Parathyroid adenoma (tissue), 2 donors: Measurements from ENCODE around the gene PSMD13.

Experiments used
- H2AFZ ChIP-seq: fragments of 300-600 bp; sonication (generic); one replicate; pipeline ENCODE4 v1.7.0; 2017; ENCODE audit warnings: antibody characterized with exemption, mild to moderate bottlenecking
- H3K27ac ChIP-seq: fragments of 300-600 bp; sonication (generic); one replicate; pipeline ENCODE4 v1.7.0; 2017
- H3K27me3 ChIP-seq: fragments of 300-600 bp; sonication (generic); one replicate; pipeline ENCODE4 v1.7.0; 2017; ENCODE audit warnings: low read length; ENCODE audit not compliant: control insufficient read depth, insufficient read depth
- H3K36me3 ChIP-seq: fragments of 300-600 bp; sonication (generic); one replicate; pipeline ENCODE4 v1.7.0; 2017; ENCODE audit warnings: low read length; ENCODE audit not compliant: control insufficient read depth, insufficient read depth
- H3K4me1 ChIP-seq: fragments of 300-600 bp; sonication (generic); one replicate; pipeline ENCODE4 v1.7.0; 2017; ENCODE audit warnings: control low read depth
- H3K4me2 ChIP-seq: fragments of 300-600 bp; sonication (generic); one replicate; pipeline ENCODE4 v1.7.0; 2017; ENCODE audit warnings: low read length
- H3K4me3 ChIP-seq: fragments of 300-600 bp; sonication (generic); one replicate; pipeline ENCODE4 v1.7.0; 2017; ENCODE audit warnings: low read depth, low read length
- H3K79me2 ChIP-seq: fragments of 300-600 bp; sonication (generic); one replicate; pipeline ENCODE4 v1.7.0; 2017; ENCODE audit warnings: control low read depth
- H3K9ac ChIP-seq: fragments of 300-600 bp; sonication (generic); one replicate; pipeline ENCODE4 v1.7.0; 2017; ENCODE audit warnings: mild to moderate bottlenecking
- H3K9me3 ChIP-seq: fragments of 300-600 bp; sonication (generic); one replicate; pipeline ENCODE4 v1.7.0; 2017; ENCODE audit warnings: low read length; ENCODE audit not compliant: control insufficient read depth
- CTCF ChIP-seq: fragments of 300-600 bp; sonication (generic); IDR thresholded peaks from one replicate; pipeline ENCODE4 v1.7.0; 2017; ENCODE audit warnings: antibody characterized with exemption, mild to moderate bottlenecking
- donor health status: primary hyperparathyroidism.

PSMD13 gene

DNA sequence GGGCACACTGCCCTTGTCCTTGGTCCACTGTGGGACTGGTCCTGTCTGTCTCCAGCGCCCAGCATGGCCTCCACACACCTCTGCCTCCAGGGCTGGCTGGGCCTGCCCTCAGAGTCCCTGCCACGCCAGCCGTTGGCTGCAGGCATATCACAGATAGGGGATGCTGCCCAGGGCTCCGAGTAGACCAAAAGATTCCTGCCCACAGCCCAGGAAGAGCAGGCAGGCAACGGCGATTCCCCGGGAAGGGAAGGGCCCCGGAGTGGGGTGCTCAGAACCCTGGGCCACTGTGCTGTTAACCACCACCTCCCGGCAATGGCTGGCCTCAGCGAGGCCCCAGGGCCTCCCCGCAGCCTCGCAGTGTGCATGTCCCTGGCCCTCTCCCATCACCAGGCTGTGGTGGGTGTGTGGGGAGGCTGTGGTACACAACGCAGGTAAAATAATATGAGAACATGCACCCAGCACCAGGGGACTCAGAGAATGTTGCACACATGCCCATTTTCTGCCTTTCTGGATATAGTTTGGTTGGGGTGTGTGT, 60.3 kb downstream of the PSMD13 start:
- TF ChIP-seq CTCF = no peak
- Histone ChIP-seq H3K4me2 (no peak overlapping the region), H3K27me3 (no peaks in the 10 kb centered on the region), H3K4me3 (no peak overlapping the region), H3K79me2 (no peaks in the 10 kb centered on the region), H3K4me1 (no peaks in the 10 kb centered on the region), H3K36me3 (no peaks in the 10 kb centered on the region), H3K27ac (no peak overlapping the region), H3K9me3 (no peaks in the 10 kb centered on the region), H3K9ac (no peak overlapping the region), H2AFZ (no peak overlapping the region)

GRCh38 chr11:297586-298405, 61.0 kb downstream of the PSMD13 start:
- H3K4me3 ChIP-seq = no peak overlapping the region
- H3K27ac ChIP-seq = no peak overlapping the region
- no peaks in the 10 kb centered on the region for H3K79me2 ChIP-seq
- H3K4me2 ChIP-seq = no peak overlapping the region
- no peak overlapping the region for H3K9ac ChIP-seq
- TF ChIP-seq CTCF = no peak
- no peak overlapping the region for H2AFZ ChIP-seq
- no peaks in the 10 kb centered on the region for H3K27me3 ChIP-seq
- H3K36me3 ChIP-seq = no peaks in the 10 kb centered on the region
- H3K9me3 ChIP-seq = no peaks in the 10 kb centered on the region
- no peaks in the 10 kb centered on the region for H3K4me1 ChIP-seq

DNA sequence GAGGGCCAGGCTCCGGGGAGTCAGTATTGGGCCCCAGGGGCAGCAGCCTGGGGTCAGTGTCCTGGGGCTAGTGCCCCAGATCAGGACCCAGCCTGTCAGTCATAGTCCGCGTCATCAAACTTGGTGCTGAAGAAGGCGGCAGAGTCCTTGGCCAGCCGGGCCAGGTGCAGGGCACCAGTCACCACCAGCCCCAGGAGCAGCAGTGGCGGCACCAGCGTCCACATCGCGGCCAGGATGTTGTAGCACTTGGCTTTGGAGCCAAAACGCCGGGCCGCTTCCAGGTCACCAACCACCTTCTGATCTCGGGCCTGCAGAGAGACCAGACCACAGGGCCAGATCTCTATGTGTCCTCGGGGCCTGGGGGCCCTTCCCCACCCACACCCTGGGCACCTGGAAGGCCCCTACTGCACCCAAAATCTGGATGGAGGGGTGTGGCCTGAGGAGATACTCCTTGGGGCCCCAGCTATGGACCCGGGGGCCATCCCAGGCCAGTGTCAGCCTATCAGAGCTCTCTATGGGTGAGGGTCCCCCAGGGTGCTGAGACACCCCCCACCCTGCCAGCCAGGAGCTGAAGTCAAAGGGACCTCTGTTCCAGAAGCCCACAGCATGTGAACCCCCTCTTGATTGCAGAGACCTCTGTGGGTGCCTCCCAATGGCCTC, 61.8 kb downstream of the PSMD13 start:
- no peaks in the 10 kb centered on the region for H3K79me2 ChIP-seq
- no peak overlapping the region for H3K27ac ChIP-seq
- no peak overlapping the region for H3K9ac ChIP-seq
- TF ChIP-seq CTCF = no peak
- H2AFZ ChIP-seq = no peak overlapping the region
- H3K4me3 ChIP-seq = no peak overlapping the region
- no peaks in the 10 kb centered on the region for H3K27me3 ChIP-seq
- no peak overlapping the region for H3K4me2 ChIP-seq
- H3K4me1 ChIP-seq = no peaks in the 10 kb centered on the region
- no peaks in the 10 kb centered on the region for H3K36me3 ChIP-seq
- H3K9me3 ChIP-seq = no peaks in the 10 kb centered on the region

DNA sequence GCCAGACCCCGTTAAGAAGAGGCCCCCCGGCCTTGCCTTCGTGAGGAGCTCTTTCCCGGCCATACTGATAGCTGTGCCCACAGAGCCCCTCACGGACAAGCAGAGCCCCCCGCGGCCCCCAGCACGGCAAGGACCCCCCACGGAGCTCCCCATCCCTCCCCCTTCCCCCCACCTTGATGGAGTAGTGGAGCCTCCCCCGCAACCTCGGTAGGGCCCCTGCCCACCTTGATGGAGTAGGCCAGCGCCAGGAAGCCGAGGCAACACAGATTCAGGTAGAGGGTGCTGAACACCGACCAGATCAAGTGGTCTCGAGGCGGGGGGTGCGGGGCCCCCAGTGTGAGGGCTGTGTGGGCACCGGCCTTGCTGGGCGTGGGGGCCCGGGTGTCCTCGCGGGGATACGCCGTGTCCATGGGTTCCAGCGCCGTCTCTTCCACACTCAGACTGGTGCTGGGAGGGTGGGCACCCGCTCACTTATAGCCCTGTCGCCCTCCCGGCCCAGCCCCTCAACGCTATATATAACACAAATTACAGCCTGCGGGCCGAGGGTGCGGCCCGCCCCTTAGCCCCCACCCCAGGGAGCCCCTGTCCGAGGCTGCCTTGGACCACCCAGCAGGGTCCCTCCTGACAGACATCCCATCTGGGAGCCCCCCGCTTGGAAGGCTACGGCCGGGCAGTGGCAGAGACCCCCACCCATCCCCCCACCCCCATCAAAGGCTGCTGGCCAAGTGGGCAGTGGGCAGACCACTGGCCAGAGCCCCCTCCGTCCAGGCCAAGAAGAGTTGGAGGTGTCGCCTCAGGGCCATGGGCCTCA, 62.5 kb downstream of the PSMD13 start, which contains the start of gene IFITM5:
TSS of gene IFITM5 (minus strand) at position 446 of the 811 bp plus-strand sequence. CDS start at position 410, 36 bp downstream.
- no peak within 1 kb of the TSS for H3K4me3 ChIP-seq
- H3K9ac ChIP-seq = no peak within 1 kb of the TSS
- H3K27ac ChIP-seq = no peak within 1 kb of the TSS
- H3K36me3 ChIP-seq = no peaks in the 10 kb centered on the region
- no peak within 1 kb of the TSS for H3K4me2 ChIP-seq
- no peaks in the 10 kb centered on the region for H3K4me1 ChIP-seq
- no peak for TF ChIP-seq CTCF
- no peaks in the 10 kb centered on the region for H3K27me3 ChIP-seq
- no peak within 1 kb of the TSS for H2AFZ ChIP-seq
- H3K9me3 ChIP-seq = no peaks in the 10 kb centered on the region
- no peaks in the 10 kb centered on the region for H3K79me2 ChIP-seq
